ENCODE data around the gene AGXT2.

Gene AGXT2

GRCh38 chr5:35016174-35017051, 31.3 kb downstream of the AGXT2 start:
- DNase-seq (ENCODE audit: extremely low read depth in 1 of 2, low read depth in 1 of 2) = no peak

DNA sequence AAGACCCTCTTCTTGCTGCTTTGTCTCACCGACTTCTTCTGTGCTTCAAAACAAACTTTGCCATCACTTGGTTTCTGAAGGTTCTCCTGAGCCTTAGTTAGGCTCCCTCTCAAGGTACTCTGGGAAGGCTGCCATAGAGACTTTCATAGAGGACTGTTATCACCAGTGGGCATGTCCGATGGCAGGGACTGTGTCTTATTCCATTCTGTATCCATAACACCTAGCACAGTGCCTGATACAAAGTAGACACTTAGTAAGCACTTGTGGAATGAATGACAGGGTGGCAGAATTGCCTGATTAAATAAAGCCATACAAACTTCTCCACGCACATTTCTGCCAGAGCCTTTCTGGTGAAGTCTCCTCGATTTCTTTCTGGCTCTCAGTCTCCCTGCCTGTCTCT, 32.7 kb downstream of the AGXT2 start:
- DNase-seq (ENCODE audit: extremely low read depth in 1 of 2, low read depth in 1 of 2) = no peak

DNA sequence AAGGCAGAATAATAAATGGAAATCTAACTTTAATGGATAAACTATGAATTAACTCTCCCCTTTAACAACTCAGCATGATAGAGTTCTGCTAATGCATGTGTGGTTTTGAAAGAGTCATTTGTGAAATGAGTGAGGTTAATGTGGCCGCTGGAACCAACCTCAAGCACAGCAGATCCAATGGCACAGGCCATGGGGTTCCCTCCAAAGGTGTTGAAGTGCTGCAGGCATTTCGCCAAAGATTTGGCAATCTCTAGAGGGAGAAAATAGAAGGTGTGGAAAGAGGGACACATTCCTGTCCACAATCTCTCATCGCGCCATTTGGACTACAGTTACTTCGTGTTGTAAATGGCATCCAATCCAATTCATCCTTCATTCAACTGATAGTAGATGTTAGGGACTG, 35.0 kb downstream of the AGXT2 start:
- DNase-seq (ENCODE audit: extremely low read depth in 1 of 2, low read depth in 1 of 2) = no peak

DNA sequence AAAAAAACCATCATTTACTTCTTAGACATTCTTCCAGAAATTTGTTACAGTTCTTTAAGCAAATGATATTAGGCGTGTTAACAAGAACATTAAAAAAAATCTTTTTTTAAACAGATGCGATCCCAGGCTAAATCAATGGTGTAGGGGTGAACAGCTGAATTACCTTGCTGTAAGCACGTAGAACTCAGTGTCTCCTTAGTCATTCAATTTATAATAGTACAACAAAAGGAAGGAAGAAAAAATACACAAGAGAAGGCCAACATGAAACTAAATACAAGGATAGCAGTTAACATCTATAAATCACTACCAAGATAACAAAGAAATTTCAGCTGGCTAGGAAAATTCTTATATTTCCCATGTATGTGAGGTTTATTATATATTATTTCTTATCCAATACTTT, 35.4 kb downstream of the AGXT2 start:
- no peak for DNase-seq (ENCODE audit: extremely low read depth in 1 of 2, low read depth in 1 of 2)

GRCh38 chr5:35010676-35011075, 37.1 kb downstream of the AGXT2 start:
- DNase-seq (ENCODE audit: extremely low read depth in 1 of 2, low read depth in 1 of 2) = no peak

DNA sequence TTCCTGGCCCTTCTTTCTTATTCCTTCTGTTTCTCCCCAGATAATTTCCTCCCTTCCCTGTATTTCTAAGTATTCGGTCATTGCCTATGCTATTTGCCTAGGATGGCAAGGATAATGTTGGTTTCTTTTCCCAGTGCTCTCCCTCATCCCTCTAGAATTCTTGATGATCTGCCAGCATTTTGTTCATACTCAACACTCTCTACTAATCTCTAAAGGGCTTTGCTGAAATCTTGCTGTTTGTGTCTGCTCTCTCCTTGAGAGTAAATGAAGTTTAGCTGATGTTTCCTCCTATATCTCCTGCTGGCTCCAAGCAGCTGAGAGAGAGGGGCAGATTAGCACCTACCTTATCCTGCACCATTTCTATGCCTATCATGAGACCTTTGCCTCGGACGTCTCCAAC, 38.1 kb downstream of the AGXT2 start:
- no peak for DNase-seq (ENCODE audit: extremely low read depth in 1 of 2, low read depth in 1 of 2)

DNA sequence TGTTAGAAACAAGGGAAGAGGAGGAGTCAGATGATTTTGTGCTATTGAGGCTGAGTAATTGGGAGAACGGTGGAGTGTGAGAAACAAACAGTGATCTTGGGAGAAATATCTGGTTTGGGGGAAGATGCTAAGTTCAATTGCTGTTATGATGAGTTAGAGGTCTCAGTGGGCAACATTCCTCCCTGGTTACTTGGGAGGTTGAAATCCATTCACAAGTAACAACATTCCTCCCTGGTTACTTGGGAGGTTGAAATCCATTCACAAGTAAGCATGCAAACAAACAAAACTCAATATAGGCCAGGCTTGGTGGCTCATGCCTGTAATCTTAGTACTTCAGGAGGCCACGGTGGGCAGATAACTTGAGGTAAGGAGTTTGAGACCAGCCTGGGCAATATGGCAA, 38.7 kb downstream of the AGXT2 start:
- no peak for DNase-seq (ENCODE audit: extremely low read depth in 1 of 2, low read depth in 1 of 2)

GRCh38 chr5:35004771-35005170, 43.0 kb downstream of the AGXT2 start:
- DNase-seq (ENCODE audit: extremely low read depth in 1 of 2, low read depth in 1 of 2) = no peak

GRCh38 chr5:35004200-35004599, 43.5 kb downstream of the AGXT2 start:
- no peak for DNase-seq (ENCODE audit: extremely low read depth in 1 of 2, low read depth in 1 of 2)

DNA sequence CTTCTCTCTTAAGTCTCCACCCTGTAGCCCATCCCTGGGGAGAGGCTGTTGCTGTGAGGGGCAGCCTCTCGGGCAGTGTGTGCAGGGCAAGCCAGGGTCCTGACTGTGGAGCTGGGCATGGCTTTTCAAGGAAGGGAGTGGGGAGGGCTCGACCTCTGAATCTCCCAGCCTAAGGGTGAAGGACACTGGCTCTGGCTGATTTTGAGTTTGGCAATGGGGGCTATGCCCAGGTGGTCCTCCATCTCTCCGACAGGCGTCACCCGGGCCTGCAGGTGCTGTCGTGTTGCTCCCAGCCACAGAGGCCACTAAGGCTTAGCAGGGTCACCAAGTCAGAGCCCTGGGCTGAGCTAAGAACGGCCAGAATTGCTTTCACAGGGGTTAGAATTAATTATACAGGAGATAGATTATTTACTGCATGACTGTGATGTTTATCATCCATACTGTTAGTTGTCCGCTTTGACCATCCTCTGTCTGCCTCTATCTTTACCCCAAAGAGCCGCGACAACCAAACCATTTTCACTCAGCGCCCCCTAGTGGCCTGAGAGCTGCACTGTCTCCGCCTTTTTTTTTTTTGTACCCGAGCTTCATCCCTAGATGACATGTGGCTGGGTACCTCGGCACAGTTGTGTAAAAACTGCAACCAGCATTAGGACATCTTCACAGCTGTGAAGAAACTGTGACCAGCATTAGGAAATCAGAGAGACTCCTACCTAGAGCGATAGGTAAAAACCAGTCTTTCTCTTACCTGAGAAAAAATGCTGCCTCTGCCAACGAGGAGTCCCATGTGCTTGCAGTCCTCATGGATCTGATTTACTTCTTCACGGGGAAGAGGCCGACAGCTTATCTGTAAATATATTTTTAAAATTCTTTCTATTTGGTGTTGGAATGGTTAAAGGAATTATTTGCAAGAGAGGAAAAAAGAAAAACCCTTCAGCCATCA, 44.5 kb downstream of the AGXT2 start:
- DNase-seq (ENCODE audit: extremely low read depth in 1 of 2, low read depth in 1 of 2) = peak; percentile 2 to 41

- DNase-seq (ENCODE audit: extremely low read depth in 1 of 2, low read depth in 1 of 2) = no peak
These were observed 45.3 kb downstream of the AGXT2 start for GRCh38 chr5:35002459-35002858.

DNA sequence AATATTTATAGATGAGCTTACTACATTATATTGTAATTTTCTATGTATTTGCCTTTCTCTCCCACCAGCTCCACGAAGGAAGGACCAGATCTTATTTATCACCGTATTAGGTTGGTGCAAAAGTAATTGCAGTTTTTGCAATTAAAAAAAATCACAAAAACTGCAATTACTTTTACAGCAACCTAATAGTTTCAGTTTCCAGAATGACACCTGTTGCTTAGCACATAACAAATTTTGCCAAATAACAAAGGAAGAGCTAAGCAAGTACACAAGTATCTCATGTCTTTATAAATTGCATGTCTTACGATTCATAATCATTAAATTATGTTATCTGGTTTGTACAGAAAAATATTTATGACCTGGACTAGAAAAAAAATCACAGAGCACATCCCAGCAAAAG, 45.9 kb downstream of the AGXT2 start:
- no peak for DNase-seq (ENCODE audit: extremely low read depth in 1 of 2, low read depth in 1 of 2)

GRCh38 chr5:34998058-34998789, 49.5 kb downstream of the AGXT2 start:
- no peak for DNase-seq (ENCODE audit: extremely low read depth in 1 of 2, low read depth in 1 of 2)

DNA sequence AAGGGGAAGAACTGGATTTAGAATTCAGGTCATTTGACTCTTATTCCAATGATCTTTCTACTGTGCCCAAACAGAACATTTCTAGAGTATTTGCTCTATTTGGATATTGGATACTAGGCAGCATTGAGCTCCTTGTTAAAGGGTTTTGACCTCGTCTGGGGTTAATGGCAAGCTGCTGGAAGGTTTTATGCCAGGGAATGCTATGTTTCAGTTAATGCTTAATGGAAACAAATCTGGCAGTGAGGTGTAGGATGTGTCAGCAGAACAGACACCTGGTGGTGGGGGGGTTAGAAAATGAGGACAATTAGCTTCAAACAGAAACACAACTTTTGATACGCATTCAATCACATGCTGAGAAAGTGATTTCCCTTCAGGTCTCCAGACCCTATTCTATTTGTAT, 51.5 kb downstream of the AGXT2 start:
- no peak for DNase-seq (ENCODE audit: extremely low read depth in 1 of 2, low read depth in 1 of 2)

DNA sequence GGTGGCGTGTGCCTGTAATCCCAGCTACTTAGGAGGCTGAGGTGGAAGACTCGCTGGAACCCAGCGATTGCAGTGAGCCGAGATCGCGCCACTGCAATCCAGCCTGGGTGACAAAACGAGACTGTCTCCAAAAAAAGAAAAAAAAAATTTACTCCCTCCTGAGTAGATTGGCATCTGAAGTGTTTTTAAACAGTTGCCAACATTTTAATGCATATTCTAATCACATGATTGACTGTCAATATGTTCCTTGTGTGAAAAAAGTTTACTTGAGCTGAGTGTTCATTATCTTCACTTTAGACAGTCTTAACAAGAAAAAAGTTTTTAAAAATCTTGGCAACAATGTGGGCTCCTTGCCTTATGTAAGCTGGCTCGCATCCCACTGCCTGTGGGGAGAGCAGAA, 53.8 kb downstream of the AGXT2 start:
- no peak for DNase-seq (ENCODE audit: extremely low read depth in 1 of 2, low read depth in 1 of 2)

- no peak for DNase-seq (ENCODE audit: extremely low read depth in 1 of 2, low read depth in 1 of 2)
These were observed 56.1 kb downstream of the AGXT2 start for GRCh38 chr5:34991486-34992238.

- DNase-seq (ENCODE audit: extremely low read depth in 1 of 2, low read depth in 1 of 2) = no peak
These were observed 60.8 kb downstream of the AGXT2 start for GRCh38 chr5:34986965-34987364.

GRCh38 chr5:34982823-34983222, 64.9 kb downstream of the AGXT2 start:
- no peak for DNase-seq (ENCODE audit: extremely low read depth in 1 of 2, low read depth in 1 of 2)

DNA sequence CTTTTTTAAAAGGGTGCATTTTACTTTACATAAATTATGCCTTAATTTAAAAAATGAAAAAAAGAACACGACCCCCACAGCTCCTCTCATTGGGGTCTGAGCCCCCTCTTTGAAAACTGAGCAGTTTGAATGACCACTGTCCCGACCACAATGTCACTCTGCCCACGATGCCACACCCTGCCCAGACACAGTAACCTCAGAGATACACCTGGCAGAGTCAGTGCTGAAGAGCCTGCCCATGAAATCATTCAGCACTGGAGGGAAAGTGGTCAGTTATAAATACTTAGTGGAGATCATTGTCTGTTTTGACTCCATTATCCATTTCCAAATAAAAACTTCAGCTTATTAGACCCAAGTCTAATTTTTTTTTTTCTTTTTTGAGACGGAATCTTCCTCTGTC, 69.1 kb downstream of the AGXT2 start:
- no peak for DNase-seq (ENCODE audit: extremely low read depth in 1 of 2, low read depth in 1 of 2)

- no peak for DNase-seq (ENCODE audit: extremely low read depth in 1 of 2, low read depth in 1 of 2)
These were observed 69.7 kb downstream of the AGXT2 start for GRCh38 chr5:34977934-34978613.

Data from activated CD8-positive, alpha-beta memory T cell treated with anti-CD3 and anti-CD28 coated beads for 1 hour (primary cell).